Measurements from ENCODE around the gene ALOXE3.

The ALOXE3 gene

GRCh38 chr17:8137645-8138373, 19.5 kb upstream of the ALOXE3 start:
- no peaks in the 10 kb centered on the region for H3K27me3 ChIP-seq (ENCODE audit: insufficient read depth, low read length)
- no peak overlapping the region for H2AK5ac ChIP-seq (ENCODE audit: low read length)
- no CpG with 5 or more reads among the region's 21 CpGs for WGBS (ENCODE audit: extremely low coverage, insufficient coverage, insufficient read length)

GRCh38 chr17:8133941-8134340, 15.6 kb upstream of the ALOXE3 start:
- Histone ChIP-seq H3K9ac (ENCODE audit: low read length) (no peak overlapping the region), H3K4me2 (ENCODE audit: low read length) (no peak overlapping the region), H3K18ac (ENCODE audit: low read length) (no peak overlapping the region), H3K14ac (ENCODE audit: low read length) (no peak overlapping the region), H3K27me3 (ENCODE audit: insufficient read depth, low read length) (no peaks in the 10 kb centered on the region), H2AK5ac (ENCODE audit: low read length) (no peak overlapping the region), H2AFZ (ENCODE audit: insufficient read depth, low read length, poor library complexity) (no peak overlapping the region), H4K91ac (ENCODE audit: low read depth, low read length) (no peak overlapping the region), H3K36me3 (ENCODE audit: control insufficient read depth in 1 of 2, insufficient read depth in 2 of 2, low read length in 2 of 2) (no peaks in the 10 kb centered on the region), H4K8ac (ENCODE audit: low read depth, low read length) (peak overlapping the region; percentile 58), H3K23ac (ENCODE audit: low read length) (no peak overlapping the region), H2BK5ac (ENCODE audit: low read depth, low read length, poor library complexity) (no peak overlapping the region), H2BK12ac (ENCODE audit: low read length) (no peak overlapping the region), H3K79me1 (ENCODE audit: low read length) (no peaks in the 10 kb centered on the region), H4K12ac (ENCODE audit: low read depth, low read length) (no peak overlapping the region), H3K9me3 (ENCODE audit: insufficient read depth, low read depth, low read length) (no peaks in the 10 kb centered on the region), H3K4ac (ENCODE audit: low read depth, low read length) (no peak overlapping the region), H2BK120ac (ENCODE audit: insufficient read depth, low read length, poor library complexity) (no peak overlapping the region), H3K79me2 (ENCODE audit: control insufficient read depth, insufficient read depth, low read length, poor library complexity) (no peaks in the 10 kb centered on the region), H3K4me3 (ENCODE audit: low read depth, low read length) (no peak overlapping the region), H3K27ac (ENCODE audit: low read depth, low read length) (no peak overlapping the region), H3K4me1 (ENCODE audit: control insufficient read depth in 1 of 2, insufficient read depth in 2 of 2, low read length in 2 of 2) (peaks cover 6 to 9% of the 10 kb centered on the region in 2 experiments)
- WGBS (ENCODE audit: extremely low coverage, insufficient coverage, insufficient read length) = no CpG with 5 or more reads among the region's 4 CpGs
- DNase-seq = no peak

More at GRCh38 chr17:8137645-8138373, 19.5 kb upstream of the ALOXE3 start:
- H3K9ac ChIP-seq (ENCODE audit: low read length) = no peak overlapping the region
- DNase-seq = no peak
- H4K12ac ChIP-seq (ENCODE audit: low read depth, low read length) = no peak overlapping the region
- no peak overlapping the region for H3K4ac ChIP-seq (ENCODE audit: low read depth, low read length)
- no peak overlapping the region for H2BK120ac ChIP-seq (ENCODE audit: insufficient read depth, low read length, poor library complexity)
- no peaks in the 10 kb centered on the region for H3K9me3 ChIP-seq (ENCODE audit: insufficient read depth, low read depth, low read length)
- H3K14ac ChIP-seq (ENCODE audit: low read length) = no peak overlapping the region
- H4K8ac ChIP-seq (ENCODE audit: low read depth, low read length) = no peak overlapping the region
- H3K4me1 ChIP-seq (ENCODE audit: control insufficient read depth in 1 of 2, insufficient read depth in 2 of 2, low read length in 2 of 2) = peaks cover 6 to 11% of the 10 kb centered on the region in 2 experiments
- H3K4me2 ChIP-seq (ENCODE audit: low read length) = peak overlapping the region; percentile 90
- H3K79me1 ChIP-seq (ENCODE audit: low read length) = no peaks in the 10 kb centered on the region
- H2BK5ac ChIP-seq (ENCODE audit: low read depth, low read length, poor library complexity) = no peak overlapping the region
- H3K36me3 ChIP-seq (ENCODE audit: control insufficient read depth in 1 of 2, insufficient read depth in 2 of 2, low read length in 2 of 2) = peaks cover 19% of the 10 kb centered on the region in 2 experiments
- H3K18ac ChIP-seq (ENCODE audit: low read length) = no peak overlapping the region
- no peak overlapping the region for H3K27ac ChIP-seq (ENCODE audit: low read depth, low read length)
- H4K91ac ChIP-seq (ENCODE audit: low read depth, low read length) = no peak overlapping the region
- peak overlapping the region; percentile 51 for H2AFZ ChIP-seq (ENCODE audit: insufficient read depth, low read length, poor library complexity)
- no peak overlapping the region for H2BK12ac ChIP-seq (ENCODE audit: low read length)
- no peak overlapping the region for H3K23ac ChIP-seq (ENCODE audit: low read length)
- no peaks in the 10 kb centered on the region for H3K79me2 ChIP-seq (ENCODE audit: control insufficient read depth, insufficient read depth, low read length, poor library complexity)
- no peak overlapping the region for H3K4me3 ChIP-seq (ENCODE audit: low read depth, low read length)

- peak overlapping the region; percentile 58 for H4K8ac ChIP-seq (ENCODE audit: low read depth, low read length)
- no peak overlapping the region for H2BK120ac ChIP-seq (ENCODE audit: insufficient read depth, low read length, poor library complexity)
- no peak overlapping the region for H2BK12ac ChIP-seq (ENCODE audit: low read length)
- peaks cover 6 to 9% of the 10 kb centered on the region in 2 experiments for H3K4me1 ChIP-seq (ENCODE audit: control insufficient read depth in 1 of 2, insufficient read depth in 2 of 2, low read length in 2 of 2)
- no peaks in the 10 kb centered on the region for H3K79me1 ChIP-seq (ENCODE audit: low read length)
- DNase-seq = no peak
- no peak overlapping the region for H3K4me3 ChIP-seq (ENCODE audit: low read depth, low read length)
- no peak overlapping the region for H3K4ac ChIP-seq (ENCODE audit: low read depth, low read length)
- no CpG with 5 or more reads among the region's 12 CpGs for WGBS (ENCODE audit: extremely low coverage, insufficient coverage, insufficient read length)
- no peaks in the 10 kb centered on the region for H3K9me3 ChIP-seq (ENCODE audit: insufficient read depth, low read depth, low read length)
- H3K27ac ChIP-seq (ENCODE audit: low read depth, low read length) = no peak overlapping the region
- no peak overlapping the region for H4K12ac ChIP-seq (ENCODE audit: low read depth, low read length)
- H3K14ac ChIP-seq (ENCODE audit: low read length) = no peak overlapping the region
- H3K27me3 ChIP-seq (ENCODE audit: insufficient read depth, low read length) = no peaks in the 10 kb centered on the region
- no peak overlapping the region for H2AK5ac ChIP-seq (ENCODE audit: low read length)
- no peak overlapping the region for H3K4me2 ChIP-seq (ENCODE audit: low read length)
- peak overlapping the region; percentile 35 for H2AFZ ChIP-seq (ENCODE audit: insufficient read depth, low read length, poor library complexity)
- no peak overlapping the region for H3K9ac ChIP-seq (ENCODE audit: low read length)
- no peak overlapping the region for H3K23ac ChIP-seq (ENCODE audit: low read length)
- no peaks in the 10 kb centered on the region for H3K79me2 ChIP-seq (ENCODE audit: control insufficient read depth, insufficient read depth, low read length, poor library complexity)
- H3K36me3 ChIP-seq (ENCODE audit: control insufficient read depth in 1 of 2, insufficient read depth in 2 of 2, low read length in 2 of 2) = no peaks in the 10 kb centered on the region
- H2BK5ac ChIP-seq (ENCODE audit: low read depth, low read length, poor library complexity) = no peak overlapping the region
- H4K91ac ChIP-seq (ENCODE audit: low read depth, low read length) = no peak overlapping the region
- H3K18ac ChIP-seq (ENCODE audit: low read length) = peak overlapping the region; percentile 46
Measured at GRCh38 chr17:8133399-8133798, 15.1 kb upstream of the ALOXE3 start.

GRCh38 chr17:8131844-8132441, 13.6 kb upstream of the ALOXE3 start:
- H3K9me3 ChIP-seq (ENCODE audit: insufficient read depth, low read depth, low read length) = no peaks in the 10 kb centered on the region
- peaks cover 6 to 9% of the 10 kb centered on the region in 2 experiments for H3K4me1 ChIP-seq (ENCODE audit: control insufficient read depth in 1 of 2, insufficient read depth in 2 of 2, low read length in 2 of 2)
- H4K91ac ChIP-seq (ENCODE audit: low read depth, low read length) = no peak overlapping the region
- no peaks in the 10 kb centered on the region for H3K79me2 ChIP-seq (ENCODE audit: control insufficient read depth, insufficient read depth, low read length, poor library complexity)
- no peak overlapping the region for H3K27ac ChIP-seq (ENCODE audit: low read depth, low read length)
- whole genome bisulfite sequencing (ENCODE audit: extremely low coverage, insufficient coverage, insufficient read length) = no CpG with 5 or more reads among the region's 3 CpGs
- H3K9ac ChIP-seq (ENCODE audit: low read length) = no peak overlapping the region
- no peak overlapping the region for H4K12ac ChIP-seq (ENCODE audit: low read depth, low read length)
- H3K4me2 ChIP-seq (ENCODE audit: low read length) = no peak overlapping the region
- no peak overlapping the region for H2AK5ac ChIP-seq (ENCODE audit: low read length)
- H2BK5ac ChIP-seq (ENCODE audit: low read depth, low read length, poor library complexity) = no peak overlapping the region
- H2AFZ ChIP-seq (ENCODE audit: insufficient read depth, low read length, poor library complexity) = no peak overlapping the region
- no peaks in the 10 kb centered on the region for H3K27me3 ChIP-seq (ENCODE audit: insufficient read depth, low read length)
- H2BK12ac ChIP-seq (ENCODE audit: low read length) = no peak overlapping the region
- H3K14ac ChIP-seq (ENCODE audit: low read length) = no peak overlapping the region
- H4K8ac ChIP-seq (ENCODE audit: low read depth, low read length) = no peak overlapping the region
- H3K4ac ChIP-seq (ENCODE audit: low read depth, low read length) = no peak overlapping the region
- no peak overlapping the region for H3K4me3 ChIP-seq (ENCODE audit: low read depth, low read length)
- H2BK120ac ChIP-seq (ENCODE audit: insufficient read depth, low read length, poor library complexity) = no peak overlapping the region
- no peaks in the 10 kb centered on the region for H3K36me3 ChIP-seq (ENCODE audit: control insufficient read depth in 1 of 2, insufficient read depth in 2 of 2, low read length in 2 of 2)
- H3K23ac ChIP-seq (ENCODE audit: low read length) = no peak overlapping the region
- H3K18ac ChIP-seq (ENCODE audit: low read length) = no peak overlapping the region
- H3K79me1 ChIP-seq (ENCODE audit: low read length) = no peaks in the 10 kb centered on the region
- peak in 1 of 2 donors; percentile 50 for DNase-seq

Measured in trophoblast cell (in vitro differentiated cells and primary cell).